Embryonic facial prominence (tissue), 1 donor: ENCODE data around the gene MEF2A.
A peak's percentile ranks its signal among the peaks of the same experiment; 100 is the strongest.

Experiments
- DNase-seq: peaks from one replicate; pipeline ENCODE4 v3.0.0-alpha.2; 2016; ENCODE audit errors: extremely low spot score

The MEF2A gene

DNA sequence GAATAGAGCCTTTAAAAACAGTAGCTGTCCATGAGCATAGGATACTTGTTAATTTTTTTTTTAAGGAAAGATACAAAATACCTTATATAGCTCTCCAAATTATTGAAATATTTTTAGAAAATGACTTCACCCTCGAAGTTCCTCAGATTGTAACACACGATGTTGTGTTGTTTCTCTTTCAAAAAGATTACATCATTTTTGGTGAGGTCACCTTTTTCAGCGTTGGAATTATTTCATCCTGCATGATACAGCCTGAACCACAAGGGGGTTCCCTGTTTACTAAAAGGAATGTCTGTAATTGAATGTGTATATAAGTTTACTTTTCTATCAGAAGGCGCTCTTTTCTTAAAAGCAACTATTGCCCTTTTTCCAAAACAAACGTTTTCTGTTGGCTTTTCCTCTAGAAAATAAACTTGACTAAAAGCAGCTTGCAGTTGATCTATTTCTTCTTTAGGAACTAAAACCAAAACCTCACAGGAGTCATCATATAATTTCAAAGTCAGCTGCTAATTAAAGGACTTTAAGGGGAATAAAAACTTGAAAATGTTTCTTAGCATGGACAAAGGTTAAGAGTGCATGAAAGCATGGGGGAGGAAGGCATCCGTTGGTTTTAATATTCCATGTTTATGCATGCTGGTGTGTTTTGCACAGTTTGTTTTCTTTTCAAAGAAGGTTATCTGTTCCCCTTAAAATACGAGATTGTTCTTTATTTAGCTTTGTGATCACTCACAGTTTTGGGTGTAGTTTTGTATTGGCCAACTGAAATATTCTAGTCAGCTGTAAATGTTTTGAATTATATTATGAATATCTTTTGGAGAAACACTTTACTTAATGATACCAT is 138.0 kb downstream of the MEF2A start:
- peak; percentile 58 for DNase-seq

DNA sequence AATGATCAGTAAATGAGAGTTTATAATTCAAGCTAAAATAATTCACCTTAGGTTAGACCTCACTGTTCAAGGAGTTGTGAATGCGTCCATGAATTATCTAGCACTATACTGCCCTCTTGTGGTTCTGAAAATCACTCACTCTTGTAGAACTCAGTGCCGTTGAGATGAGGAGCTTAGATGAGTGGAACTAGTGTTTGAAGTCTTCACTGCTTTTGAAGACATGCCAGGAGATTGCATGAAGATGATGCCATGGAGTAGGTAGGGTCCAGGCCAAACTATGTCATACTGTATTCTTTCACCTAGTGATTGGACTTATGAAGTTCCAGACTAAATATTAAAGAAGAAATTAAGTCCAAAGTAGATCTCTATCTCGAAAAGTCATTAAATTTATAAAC is 138.7 kb downstream of the MEF2A start:
- peak; percentile 76 for DNase-seq

DNA sequence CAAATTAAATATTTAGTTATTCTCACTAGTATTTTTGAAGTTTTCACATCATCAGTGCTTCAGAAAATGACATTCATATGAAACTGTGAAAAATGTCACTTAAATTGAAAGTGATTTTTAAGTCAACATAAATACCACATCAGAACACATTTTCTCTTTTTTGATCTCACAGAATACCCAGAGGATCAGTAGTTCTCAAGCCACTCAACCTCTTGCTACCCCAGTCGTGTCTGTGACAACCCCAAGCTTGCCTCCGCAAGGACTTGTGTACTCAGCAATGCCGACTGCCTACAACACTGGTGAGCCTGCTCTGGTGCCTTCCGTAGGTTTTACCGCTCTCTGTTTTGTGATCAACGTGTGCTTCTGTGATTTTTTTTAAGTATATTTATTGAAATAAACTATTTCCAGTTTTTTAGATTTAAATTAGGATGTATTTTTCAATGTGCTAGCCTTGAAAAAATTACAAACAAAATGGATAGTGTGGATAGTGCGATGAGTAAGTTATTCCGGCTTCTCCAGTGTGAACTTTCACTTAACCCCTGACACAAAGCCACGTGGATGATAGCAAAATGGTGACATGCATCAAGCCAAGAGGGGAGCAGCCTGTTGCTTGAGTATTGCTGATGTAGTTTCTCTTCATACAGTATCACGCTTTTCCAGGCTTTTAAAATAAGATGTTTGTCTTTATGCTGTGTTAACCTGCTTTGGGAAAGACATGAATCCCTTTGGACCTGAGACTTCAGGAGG is 140.9 kb downstream of the MEF2A start:
- DNase-seq: no peak

DNA sequence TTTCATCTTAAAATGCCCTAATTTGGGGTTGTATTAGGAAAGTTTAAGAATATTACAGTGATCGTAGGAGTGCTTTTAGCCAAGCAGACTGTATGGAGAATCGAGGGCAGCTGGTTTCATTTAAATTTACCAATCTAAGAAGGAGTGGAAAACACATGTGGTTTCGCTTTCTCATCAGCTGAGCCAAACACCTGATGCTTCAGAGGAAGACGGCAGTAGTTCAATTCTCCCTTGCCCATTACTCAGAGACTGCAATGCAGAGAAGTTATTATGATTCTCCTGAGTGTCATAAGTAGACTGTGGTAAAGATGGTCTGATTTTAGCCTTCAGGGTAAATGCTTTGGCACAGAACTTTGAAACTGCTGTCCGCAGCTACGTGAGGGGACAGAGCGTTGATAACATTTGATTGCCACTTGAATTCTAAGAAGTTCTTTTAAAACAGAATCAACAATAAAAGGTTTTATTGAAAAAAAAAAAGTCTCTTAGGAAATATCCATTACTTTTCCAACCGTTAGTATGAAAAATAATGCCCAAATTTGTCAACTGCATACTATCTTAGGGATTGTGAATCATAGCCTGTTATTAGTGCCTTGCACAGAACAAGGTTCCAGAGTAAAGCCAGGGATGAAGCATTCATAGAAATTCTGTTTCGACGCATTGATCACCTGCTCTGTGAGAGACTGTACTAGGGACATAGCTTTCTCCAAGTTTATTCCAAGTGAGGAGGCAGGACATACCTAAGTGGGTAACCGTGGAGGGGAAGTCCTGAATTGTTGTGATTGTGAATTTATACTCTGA is 141.9 kb downstream of the MEF2A start:
- peak; percentile 58 for DNase-seq

DNA sequence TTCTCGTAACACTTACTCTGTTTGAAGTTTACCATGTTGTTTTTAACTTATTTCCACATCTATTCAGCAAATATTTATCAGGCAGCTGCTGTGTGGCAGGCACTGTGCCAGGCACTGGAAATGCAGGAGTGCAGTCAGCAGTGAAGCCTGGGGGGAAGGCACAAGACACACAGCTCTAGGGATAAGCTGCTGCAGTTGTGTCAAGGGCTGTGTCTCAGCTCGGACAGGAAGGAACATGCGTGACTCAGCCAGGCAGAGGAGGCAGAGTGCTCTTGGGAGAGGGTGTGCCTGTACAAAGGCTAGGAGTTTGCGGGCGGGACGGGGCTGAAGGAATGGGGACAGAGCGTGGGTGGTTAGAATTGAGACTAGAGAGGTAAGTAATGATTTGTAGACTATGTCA is 142.8 kb downstream of the MEF2A start:
- DNase-seq: no peak

DNA sequence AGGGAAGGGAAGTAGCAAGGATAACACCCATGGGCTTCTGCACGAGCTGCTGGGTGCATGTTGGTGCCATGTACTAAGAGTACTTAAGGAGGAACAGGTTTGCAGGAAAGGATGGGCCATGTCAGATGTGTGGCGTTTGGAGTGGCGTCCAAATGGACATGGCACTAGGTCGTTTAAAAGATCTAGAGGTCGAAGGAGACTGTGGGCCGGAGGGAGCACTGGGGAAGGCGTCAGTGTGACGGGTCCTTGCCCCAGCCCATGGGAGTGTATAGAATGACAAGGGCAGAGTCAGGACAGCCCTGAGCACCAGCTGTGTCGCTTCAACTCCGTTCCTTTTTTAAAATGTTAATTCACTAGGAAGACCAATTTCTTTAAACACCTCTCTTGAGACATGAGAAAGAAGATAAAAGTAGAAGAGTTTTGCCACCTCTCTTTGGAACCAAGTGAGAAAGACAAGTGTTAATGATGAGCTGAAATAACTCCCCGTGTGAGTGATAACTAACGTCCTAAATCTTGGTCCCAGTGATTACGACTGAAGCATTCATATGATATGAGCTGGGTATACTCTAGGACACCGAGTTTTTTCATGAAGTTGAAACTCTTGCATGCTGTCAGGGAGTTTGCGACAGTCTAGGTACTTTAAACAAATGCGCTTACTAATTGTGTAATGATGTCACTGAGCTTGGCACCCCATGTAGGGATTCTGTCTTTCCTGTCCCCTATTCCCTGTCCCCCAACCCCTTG is 143.6 kb downstream of the MEF2A start:
- DNase-seq: no peak

DNA sequence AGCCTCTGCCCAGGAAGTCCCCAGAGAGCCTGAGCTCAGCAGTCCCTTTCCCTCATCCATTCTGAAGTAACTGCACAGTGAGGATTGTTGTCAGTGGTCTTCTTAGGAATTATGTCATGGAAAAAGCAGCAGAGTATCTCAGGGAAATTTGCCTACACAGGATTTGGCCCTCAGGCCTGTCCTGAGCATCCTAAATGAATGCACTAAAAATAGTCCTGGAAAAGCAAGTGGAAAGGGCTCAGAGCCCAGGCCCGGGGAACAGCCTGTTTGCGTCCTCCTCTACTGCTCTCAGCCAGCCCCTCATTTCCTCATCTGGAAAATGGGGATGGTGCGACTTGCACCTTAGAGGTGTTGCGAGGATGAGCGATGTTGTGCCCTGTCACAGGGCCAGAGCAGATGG is 145.8 kb downstream of the MEF2A start:
- no peak for DNase-seq

DNA sequence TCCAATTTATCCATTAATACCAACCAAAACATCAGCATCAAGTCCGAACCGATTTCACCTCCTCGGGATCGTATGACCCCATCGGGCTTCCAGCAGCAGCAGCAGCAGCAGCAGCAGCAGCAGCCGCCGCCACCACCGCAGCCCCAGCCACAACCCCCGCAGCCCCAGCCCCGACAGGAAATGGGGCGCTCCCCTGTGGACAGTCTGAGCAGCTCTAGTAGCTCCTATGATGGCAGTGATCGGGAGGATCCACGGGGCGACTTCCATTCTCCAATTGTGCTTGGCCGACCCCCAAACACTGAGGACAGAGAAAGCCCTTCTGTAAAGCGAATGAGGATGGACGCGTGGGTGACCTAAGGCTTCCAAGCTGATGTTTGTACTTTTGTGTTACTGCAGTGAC is 146.6 kb downstream of the MEF2A start:
- DNase-seq: no peak

DNA sequence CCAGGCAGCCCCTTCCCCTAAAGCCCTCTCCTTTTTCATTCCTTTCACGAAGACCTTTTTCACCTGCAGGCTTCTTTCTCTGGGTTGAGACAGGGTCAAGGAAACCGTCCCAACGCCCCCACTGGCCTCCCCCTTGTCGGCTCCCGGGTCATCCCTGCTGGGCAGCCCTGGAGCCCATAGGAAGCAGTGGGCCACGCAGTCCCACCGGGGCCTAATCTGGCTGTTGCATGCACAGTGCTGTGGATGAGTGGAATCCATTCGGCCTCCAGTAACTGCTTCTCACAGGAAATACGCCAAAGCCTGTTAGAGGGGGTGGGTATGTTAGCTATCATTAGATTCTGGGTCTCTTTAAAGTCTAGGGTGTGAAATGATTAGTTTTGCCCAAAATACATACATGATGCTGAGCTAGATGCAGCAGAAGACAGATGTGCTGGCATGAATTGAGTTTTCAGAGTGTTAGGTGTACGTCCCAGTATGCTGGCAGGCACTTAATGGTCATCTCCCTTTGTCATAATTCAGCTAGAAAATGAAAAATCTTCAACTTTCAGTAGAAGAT is 150.8 kb downstream of the MEF2A start:
- DNase-seq: no peak

DNA sequence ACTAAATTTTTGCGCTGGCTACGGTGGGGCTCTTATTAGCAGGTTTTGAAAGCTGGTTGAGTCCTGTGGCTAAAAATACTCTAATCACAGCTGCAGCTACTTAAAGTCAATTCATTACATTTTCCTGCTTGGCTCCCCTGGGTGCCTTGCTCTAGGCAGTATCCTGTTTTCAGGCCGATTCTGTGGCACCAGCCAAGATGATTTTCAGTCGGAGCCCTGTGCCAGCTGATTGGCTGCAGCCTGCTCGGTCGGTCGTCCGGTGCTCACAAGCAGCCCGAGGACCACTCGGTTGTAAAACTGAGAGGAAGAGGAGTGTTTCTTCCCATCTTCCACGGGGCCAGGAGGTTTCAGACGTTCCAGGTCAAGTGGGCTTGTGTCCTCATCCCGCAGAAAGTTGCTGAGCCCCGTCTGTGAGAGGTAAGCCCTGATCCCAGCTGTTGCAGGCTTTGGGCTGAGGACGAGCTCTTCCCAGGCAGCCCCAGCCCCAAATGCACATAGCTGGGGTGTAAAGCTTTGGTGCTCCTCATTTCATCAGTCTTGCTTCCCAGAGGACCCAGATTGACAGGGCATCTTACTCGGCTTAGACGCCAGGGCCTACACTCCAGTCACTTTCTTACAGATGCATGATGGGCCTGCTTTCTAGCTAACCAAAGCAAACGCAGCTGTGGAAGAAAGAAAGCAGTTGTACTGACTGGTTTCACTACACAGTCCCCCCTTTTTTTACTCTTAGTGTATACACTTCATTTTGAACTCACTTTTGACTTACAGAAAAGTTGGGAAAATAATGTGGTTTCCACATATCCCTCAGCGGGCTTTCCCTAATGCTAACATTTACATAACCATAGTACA is 151.6 kb downstream of the MEF2A start:
- DNase-seq: no peak

DNA sequence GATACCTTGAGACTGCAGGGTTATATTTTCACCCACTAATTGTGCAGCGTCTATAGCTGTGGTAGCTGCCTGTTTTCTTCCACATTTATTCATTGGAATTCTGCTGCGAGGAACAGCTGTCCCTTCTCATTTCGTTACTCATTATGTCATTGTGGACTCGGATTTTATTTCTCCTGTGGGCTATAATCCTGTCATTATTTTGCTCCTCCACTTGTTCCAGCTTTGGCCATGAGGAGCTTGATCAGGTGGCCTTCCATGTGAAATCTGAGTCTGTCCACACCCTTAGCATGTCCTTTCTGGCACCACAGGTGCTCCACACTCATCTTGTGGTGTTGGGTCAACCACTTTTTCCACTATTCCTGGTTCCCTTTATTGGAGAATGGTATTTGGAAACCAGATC is 152.6 kb downstream of the MEF2A start:
- no peak for DNase-seq

DNA sequence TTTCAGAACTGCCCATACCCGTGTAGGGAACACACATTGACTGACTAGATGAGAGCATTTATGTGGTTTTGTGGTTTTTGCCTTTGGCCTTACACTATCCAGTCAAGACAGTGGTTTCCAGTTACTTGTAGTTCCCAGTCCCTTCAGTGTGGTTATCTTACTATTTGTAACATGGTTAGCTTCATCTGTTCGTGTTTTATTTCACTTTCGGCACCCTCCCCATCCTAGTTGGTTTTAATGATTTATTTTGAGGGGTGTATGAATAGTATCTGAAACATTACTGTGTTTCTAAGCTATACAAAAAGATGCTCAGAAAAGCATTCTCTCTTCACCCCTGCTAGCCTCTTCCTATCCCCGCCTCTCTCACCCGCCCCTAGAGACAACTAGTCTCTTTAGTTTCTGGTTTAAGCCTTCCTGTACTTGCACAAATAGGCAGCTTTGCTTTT is 153.3 kb downstream of the MEF2A start:
- DNase-seq: no peak

DNA sequence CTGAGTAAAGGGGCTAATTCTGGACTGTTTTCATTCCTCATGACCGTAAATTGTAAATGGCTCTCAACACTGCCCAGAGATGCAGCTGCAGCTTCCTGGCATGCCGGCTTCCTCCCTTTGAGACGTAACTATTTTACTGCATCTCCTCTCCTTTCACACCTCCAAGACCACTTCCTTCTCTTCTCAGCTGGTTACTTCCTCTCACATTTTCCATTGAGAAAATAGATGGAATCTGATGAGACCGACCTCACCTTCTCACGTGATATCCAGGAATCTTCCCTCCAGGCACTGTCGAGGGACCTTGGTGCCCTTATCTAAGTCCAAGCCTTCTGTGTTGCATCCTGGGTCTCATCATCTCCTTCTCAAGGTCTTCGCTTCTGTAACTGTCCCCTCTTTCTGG is 154.7 kb downstream of the MEF2A start:
- DNase-seq: no peak

DNA sequence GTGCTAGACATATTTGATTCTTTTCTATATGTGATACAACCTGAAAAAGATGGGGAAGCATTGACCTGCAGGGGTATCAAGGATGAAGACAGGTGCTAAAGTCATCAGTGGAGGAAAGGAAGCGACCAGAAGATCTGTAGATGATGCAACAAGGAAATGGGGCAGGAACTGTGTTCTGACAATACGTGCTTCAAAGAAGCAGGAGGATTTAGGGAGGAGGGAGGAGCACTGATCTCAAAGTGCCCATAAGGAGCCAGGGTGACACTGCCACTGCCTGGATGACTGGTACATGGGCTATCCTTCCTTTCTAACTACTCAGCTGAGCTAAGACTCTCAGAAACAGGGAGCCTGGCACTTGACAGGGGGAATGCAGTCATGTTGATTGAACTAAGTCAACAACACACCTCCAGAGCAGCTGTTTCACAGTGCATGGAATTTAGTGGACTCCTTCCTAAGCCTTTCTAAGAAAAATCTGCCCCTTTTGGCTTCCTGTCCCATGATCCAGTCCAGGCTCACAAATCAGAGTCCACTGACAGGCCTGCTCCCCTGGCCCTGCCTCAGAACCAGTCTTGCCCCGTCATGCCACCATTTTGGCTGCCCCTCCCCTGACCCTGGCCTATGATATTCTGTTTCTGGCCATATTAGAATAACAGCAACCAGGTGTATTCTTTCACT is 155.5 kb downstream of the MEF2A start:
- DNase-seq: no peak

DNA sequence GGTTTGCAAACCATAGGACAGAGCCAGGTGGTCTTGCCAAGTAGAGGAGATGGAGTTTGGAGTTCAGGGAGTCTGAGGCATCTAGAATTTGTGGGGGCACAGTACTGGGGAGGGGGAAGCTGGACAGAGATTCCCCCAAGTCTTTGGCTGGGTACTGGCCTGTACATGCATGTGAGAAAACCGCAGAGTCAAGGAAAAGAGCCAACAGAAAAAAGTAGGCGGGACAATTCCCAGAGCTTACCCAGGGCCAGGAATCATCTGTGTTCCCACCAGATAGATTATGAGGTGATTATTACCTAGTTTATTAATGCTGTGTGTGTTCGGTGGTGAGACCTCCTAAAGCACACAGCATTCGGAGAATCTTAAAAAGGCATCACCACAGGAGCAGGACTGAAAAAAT is 156.1 kb downstream of the MEF2A start:
- no peak for DNase-seq

DNA sequence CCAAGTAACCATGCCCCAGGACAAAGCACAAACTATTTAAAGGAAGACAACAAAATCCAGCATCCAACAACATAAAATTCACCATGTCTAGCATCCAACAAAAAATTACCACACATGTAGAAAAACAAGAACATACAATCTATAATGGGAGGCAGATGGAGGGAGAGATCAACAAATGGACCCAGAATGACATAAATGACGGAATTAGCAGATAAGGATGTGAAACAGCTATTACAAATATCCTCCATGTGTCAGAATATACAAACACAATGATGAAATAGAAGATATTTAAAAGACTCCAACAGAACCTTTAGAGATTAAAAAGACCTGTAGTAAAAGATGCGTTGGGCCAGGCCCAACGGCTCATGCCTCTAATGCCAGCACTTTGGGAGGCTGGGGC is 156.6 kb downstream of the MEF2A start:
- DNase-seq: no peak

DNA sequence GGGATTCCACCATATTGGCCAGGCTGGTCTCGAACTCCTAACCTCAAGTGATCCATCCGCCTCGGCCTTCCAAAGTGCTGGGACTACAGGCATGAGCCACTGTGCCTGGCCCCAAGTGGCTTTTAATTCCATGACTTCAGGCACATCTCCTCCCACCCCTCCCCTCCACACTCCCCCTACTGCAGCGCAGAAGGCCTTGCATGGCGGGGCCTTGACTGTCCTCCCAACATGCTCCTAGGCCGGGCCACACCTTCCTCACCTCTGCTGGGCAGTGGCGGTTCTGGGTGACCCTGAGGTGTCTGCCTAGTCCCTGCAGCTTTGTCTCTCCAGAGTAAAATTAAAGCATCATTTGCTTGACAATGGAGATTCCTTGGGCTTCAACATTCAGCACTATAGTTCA is 160.5 kb downstream of the MEF2A start:
- no peak for DNase-seq

DNA sequence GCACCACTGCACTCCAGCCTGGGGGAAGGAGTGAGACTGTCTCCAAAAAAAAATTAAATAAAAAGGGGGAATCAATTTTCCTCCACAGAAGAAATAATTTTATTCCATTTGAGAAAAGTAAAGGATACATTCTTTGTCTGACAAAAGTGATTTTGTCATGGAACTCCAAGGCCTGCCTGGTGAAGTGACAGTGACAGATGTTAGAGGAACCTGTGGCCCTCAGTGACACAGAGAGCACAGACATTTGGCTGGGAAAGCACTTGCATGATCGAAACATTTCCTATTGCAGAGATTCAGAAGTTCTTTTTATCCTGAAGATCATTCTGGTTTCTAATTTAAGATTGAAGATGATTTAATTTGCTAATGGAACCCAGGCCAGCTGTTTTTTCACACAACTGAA is 161.5 kb downstream of the MEF2A start:
- DNase-seq: no peak

DNA sequence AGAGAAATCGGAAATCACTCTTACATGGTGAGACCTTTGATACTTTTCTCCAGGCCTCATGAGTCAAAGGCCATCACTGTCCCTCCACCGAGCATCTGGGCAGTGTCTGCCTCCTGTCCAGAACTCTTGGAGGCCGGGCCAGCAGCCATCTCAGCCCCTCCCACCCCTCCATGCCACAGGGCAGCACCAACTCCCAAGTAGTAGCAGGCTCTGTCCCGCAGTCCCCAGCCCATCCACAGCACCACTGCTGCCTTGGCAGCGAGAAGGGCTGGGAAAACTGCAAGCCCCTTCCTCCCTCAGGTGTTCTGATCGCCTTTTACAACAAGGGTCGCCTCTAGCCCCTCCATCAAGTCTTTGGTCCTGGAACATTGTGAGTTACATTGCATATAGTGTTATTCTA is 161.9 kb downstream of the MEF2A start:
- DNase-seq: no peak

DNA sequence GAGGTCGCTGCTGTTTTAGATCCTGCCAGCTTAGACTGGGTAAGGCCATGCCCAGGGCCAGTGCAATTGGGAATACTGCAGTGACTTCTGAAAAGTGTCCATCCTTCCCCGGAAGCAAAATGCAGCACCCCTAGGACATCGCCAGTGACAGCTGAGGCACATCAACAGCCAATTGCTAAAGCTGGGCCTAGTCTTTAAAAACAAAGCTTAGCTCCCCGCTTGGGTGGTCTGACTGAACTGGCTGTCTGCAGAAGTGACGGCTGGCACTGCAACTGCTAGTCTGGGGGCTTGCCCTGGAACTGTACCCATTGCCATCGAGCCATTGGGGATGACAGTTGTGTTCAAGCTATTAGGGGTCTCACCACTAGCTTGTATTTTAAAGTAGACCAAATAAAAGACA is 163.1 kb downstream of the MEF2A start:
- DNase-seq: no peak
